ENCODE results near the gene TUBA1B. TPM values are rescaled to one million over a fixed set of nuclear protein-coding genes. Genes with fewer than 3 reads are reported as not detected.

Gene TUBA1B
- total and polyA plus RNA-seq, 2 of the 8 experiments (the other 6 are each of a cell fraction or from before 2014, with no cell fraction given): 2,092 to 6,837 TPM

DNA sequence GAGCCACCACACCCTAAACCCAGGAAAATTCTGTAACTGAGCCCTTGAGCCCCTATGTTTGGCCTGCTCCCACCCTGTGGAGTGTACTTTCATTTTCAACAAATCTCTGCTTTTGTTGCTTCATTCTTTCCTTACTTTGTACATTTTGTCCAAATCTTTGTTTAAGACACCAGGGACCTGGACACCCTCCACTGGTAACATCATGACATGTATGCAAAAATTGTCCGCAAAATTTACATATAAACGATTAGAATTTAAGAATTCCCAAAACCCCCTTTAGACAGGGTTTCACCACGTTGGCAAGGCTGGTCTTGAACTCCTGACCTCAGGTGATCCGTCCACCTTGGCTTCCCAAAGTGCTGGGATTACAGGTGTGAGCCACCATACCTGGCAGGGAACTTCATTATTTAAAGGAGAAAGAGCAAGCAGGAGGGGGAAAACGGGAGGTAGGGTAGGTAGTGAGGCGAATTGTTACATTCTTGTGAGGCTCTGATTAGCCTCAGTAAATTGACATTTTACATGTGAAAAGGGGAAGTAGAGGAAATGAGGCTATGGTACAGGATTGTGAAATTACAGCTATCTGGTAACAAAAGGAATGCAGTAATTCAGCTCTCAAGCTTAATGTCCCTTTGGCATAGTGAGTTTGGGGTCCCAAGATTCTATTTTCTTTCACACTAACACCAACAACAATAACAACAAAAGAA lies 30.0 kb upstream of the TUBA1B start:
- Histone ChIP-seq H3K56ac (replicated peaks; ENCODE audit: insufficient read length, low read depth, low read length) (no peak overlapping the region), H2BK5ac (ENCODE audit: low read depth, low read length) (no peak overlapping the region), H3K18ac (ENCODE audit: extremely low read depth, low read length) (no peak overlapping the region), H2BK20ac (ENCODE audit: low read length) (no peak overlapping the region), H3K4me2 (ENCODE audit: insufficient read depth in 1 of 2, low read depth in 2 of 2, low read length in 2 of 2) (no peak overlapping the region), H3K36me3 (ENCODE audit: control insufficient read depth in 2 of 4, insufficient read depth in 4 of 4, low read length in 3 of 4) (no peaks in the 10 kb centered on the region), H3K27me3 (replicated peaks in 1 of 4; ENCODE audit: control insufficient read depth in 3 of 4, extremely low read depth in 1 of 4, insufficient read depth in 3 of 4, low read length in 3 of 4) (no peaks in the 10 kb centered on the region), H2AFZ (ENCODE audit: low read length) (no peak overlapping the region), H3K4me3 (ENCODE audit: extremely low read depth in 1 of 4, insufficient read depth in 2 of 4, low read depth in 3 of 4, low read length in 4 of 4) (no peak overlapping the region), H3K79me2 (ENCODE audit: control insufficient read depth in 1 of 2, insufficient read depth in 2 of 2, low read length in 2 of 2) (no peaks in the 10 kb centered on the region), H2AK5ac (ENCODE audit: low read depth, low read length) (no peak overlapping the region), H2BK120ac (replicated peaks; ENCODE audit: low read depth, low read length) (no peak overlapping the region), H2BK12ac (ENCODE audit: low read depth, low read length) (no peak overlapping the region), H3K9ac (replicated peaks in 1 of 4; ENCODE audit: extremely low read depth in 1 of 4, low read depth in 3 of 4, low read length in 3 of 4) (no peak overlapping the region), H3K4me1 (replicated peaks in 1 of 4; ENCODE audit: control insufficient read depth in 3 of 4, insufficient read depth in 4 of 4, low read length in 3 of 4) (peaks cover 0 to 3% (median 0%) of the 10 kb centered on the region in 4 experiments; a peak in 1 of 7 replicates), H3K79me1 (ENCODE audit: low read depth, low read length) (no peaks in the 10 kb centered on the region), H4K5ac (ENCODE audit: insufficient read length, low read depth, low read length) (no peak overlapping the region), H3K14ac (ENCODE audit: insufficient read length) (no peak overlapping the region), H2BK15ac (ENCODE audit: low read length) (no peak overlapping the region), H4K91ac (replicated peaks; ENCODE audit: insufficient read length, low read length) (no peak overlapping the region), H3K23ac (ENCODE audit: insufficient read length) (no peak overlapping the region), H4K20me1 (replicated peaks in 1 of 2; ENCODE audit: control insufficient read depth in 1 of 2, insufficient read depth in 2 of 2, low read length in 2 of 2) (no peaks in the 10 kb centered on the region), H4K8ac (ENCODE audit: extremely low read depth, insufficient read depth, low read length) (no peak overlapping the region), H3K9me3 (ENCODE audit: insufficient read depth in 2 of 2, low read depth in 1 of 2, low read length in 1 of 2) (no peaks in the 10 kb centered on the region), H3K4ac (replicated peaks; ENCODE audit: insufficient read length, low read depth, low read length) (no peak overlapping the region), H3K23me2 (ENCODE audit: low read depth, low read length) (no peaks in the 10 kb centered on the region), H3K27ac (ENCODE audit: low read depth, low read length) (no peak overlapping the region)
- CTCF ChIA-PET (ENCODE audit: partially characterized antibody): no interaction called here
- FAIRE-seq (no peak), DNase-seq (ENCODE audit: low read depth in 1 of 2, low spot score in 2 of 2) (no peak)
- WGBS, 2 experiments (ENCODE audit: extremely low coverage in 1 of 2, insufficient coverage in 1 of 2, insufficient read length in 1 of 2, insufficient replicate concordance in 2 of 2, low coverage in 1 of 2, low lambda C conversion rate in 2 of 2, missing lambda C conversion rate in 1 of 2): 72% methylated on average over 6 of the region's 6 CpGs; no CpG with 5 or more reads in 1 of the 2 experiments
- POLR2A ChIA-PET (ENCODE audit: partially characterized antibody): interaction anchor here (0.5 to 6.3 kb wide), 4 partner anchors 30 to 89 kb away, joined by 3 to 36 read pairs (median 6); partner anchors contain the start of gene TUBA1B
- TF ChIP-seq, protein P1, sequence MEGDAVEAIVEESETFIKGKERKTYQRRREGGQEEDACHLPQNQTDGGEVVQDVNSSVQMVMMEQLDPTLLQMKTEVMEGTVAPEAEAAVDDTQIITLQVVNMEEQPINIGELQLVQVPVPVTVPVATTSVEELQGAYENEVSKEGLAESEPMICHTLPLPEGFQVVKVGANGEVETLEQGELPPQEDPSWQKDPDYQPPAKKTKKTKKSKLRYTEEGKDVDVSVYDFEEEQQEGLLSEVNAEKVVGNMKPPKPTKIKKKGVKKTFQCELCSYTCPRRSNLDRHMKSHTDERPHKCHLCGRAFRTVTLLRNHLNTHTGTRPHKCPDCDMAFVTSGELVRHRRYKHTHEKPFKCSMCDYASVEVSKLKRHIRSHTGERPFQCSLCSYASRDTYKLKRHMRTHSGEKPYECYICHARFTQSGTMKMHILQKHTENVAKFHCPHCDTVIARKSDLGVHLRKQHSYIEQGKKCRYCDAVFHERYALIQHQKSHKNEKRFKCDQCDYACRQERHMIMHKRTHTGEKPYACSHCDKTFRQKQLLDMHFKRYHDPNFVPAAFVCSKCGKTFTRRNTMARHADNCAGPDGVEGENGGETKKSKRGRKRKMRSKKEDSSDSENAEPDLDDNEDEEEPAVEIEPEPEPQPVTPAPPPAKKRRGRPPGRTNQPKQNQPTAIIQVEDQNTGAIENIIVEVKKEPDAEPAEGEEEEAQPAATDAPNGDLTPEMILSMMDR (IDR thresholded peaks at IDR 0.05; ENCODE audit: control extremely low read depth in 1 of 3, insufficient read depth in 1 of 3, low read depth in 1 of 3, low read length in 3 of 3): no peak
